Activated B cell treated with CpG ODN at 0.5 μM for 24 hours (primary cell): ENCODE measurements around the gene SNX13. TPM values are rescaled to one million over a fixed set of nuclear protein-coding genes. Genes with fewer than 3 reads are reported as not detected.

Experiments used
- ATAC-seq: fragments of 200-7000 bp; cut with Tn5 transposase; one replicate; pipeline ENCODE4 v1.10.0; 2021; ENCODE audit warnings: low read depth, mild to moderate bottlenecking, moderate library complexity
- CTCF ChIA-PET: fragments of 350-600 bp; sonication (Branson Sonifier 250); formaldehyde crosslinking; loops from one replicate; lab custom pipeline; 2021; ENCODE audit warnings: antibody characterized with exemption; lab: Charles Lee
- POLR2A ChIA-PET: fragments of 350-600 bp; sonication (Branson Sonifier 250); formaldehyde crosslinking; loops from one replicate; lab custom pipeline; 2021; ENCODE audit warnings: antibody characterized with exemption; lab: Charles Lee
- DNase-seq: peaks from one replicate; pipeline ENCODE4 v3.0.0; 2022
- H3K27ac Mint-ChIP-seq: one replicate; pipeline ENCODE4 v1.8.0; 2020; ENCODE audit warnings: mixed read lengths
- H3K27me3 Mint-ChIP-seq: one replicate; pipeline ENCODE4 v1.8.0; 2021; ENCODE audit warnings: mixed read lengths
- H3K36me3 Mint-ChIP-seq: one replicate; pipeline ENCODE4 v1.8.0; 2021; ENCODE audit warnings: low read depth, mixed read lengths
- H3K4me1 Mint-ChIP-seq: one replicate; pipeline ENCODE4 v1.8.0; 2021; ENCODE audit warnings: mixed read lengths
- H3K4me3 Mint-ChIP-seq: one replicate; pipeline ENCODE4 v1.8.0; 2020; ENCODE audit warnings: mild to moderate bottlenecking, mixed read lengths
- H3K9me3 Mint-ChIP-seq: one replicate; pipeline ENCODE4 v1.8.0; 2020; ENCODE audit warnings: mixed read lengths
- intact Hi-C: fragments of 100-400 bp; cut with micrococcal nuclease; formaldehyde crosslinking; loops from one replicate; pipeline ENCODE4 v1.15.1; 2024
- total RNA-seq: library from RNA; stranded (reverse); gene quantifications from 2 replicates; pipeline ENCODE4 v1.2.3, GENCODE V29; 2022
- TF ChIP-seq, protein P1 (sequence below): fragments of 200-600 bp; IDR thresholded peaks from one replicate; pipeline ENCODE4 v1.8.0; 2022; ENCODE audit warnings: antibody characterized with exemption, mild to moderate bottlenecking

Gene SNX13
- total RNA-seq, 1 donor from 2014 or later: 46.5 TPM

DNA sequence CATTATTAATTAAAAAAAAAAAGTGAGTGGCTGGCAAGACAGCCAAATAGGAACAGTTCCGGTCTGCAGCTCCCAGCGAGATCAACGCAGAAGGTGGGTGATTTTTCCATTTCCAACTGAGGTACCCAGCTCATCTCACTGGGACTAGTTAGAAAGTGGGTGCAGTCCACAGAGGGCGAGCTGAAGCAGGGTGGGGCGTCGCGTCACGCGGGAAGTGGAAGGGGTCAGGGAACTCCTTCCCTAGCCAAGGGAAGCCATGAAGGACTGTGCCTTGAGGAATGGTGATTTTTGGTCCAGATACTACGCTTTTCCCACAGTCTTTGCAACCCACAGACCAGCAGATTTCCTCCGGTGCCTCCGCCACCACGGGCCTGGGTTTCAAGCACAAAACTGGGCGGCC, 133.7 kb downstream of the SNX13 start:
- H3K4me1 Mint-ChIP-seq: no peaks in the 10 kb centered on the region
- H3K36me3 Mint-ChIP-seq: peaks cover 80% of the 10 kb centered on the region
- no peaks in the 10 kb centered on the region for H3K27me3 Mint-ChIP-seq
- DNase-seq (no peak), ATAC-seq (no peak)
- TF ChIP-seq, protein P1, sequence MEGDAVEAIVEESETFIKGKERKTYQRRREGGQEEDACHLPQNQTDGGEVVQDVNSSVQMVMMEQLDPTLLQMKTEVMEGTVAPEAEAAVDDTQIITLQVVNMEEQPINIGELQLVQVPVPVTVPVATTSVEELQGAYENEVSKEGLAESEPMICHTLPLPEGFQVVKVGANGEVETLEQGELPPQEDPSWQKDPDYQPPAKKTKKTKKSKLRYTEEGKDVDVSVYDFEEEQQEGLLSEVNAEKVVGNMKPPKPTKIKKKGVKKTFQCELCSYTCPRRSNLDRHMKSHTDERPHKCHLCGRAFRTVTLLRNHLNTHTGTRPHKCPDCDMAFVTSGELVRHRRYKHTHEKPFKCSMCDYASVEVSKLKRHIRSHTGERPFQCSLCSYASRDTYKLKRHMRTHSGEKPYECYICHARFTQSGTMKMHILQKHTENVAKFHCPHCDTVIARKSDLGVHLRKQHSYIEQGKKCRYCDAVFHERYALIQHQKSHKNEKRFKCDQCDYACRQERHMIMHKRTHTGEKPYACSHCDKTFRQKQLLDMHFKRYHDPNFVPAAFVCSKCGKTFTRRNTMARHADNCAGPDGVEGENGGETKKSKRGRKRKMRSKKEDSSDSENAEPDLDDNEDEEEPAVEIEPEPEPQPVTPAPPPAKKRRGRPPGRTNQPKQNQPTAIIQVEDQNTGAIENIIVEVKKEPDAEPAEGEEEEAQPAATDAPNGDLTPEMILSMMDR: no peak
- H3K4me3 Mint-ChIP-seq: no peak overlapping the region
- H3K27ac Mint-ChIP-seq: no peak overlapping the region
- POLR2A ChIA-PET: no interaction called here
- intact Hi-C loops: no loop called here
- CTCF ChIA-PET: no interaction called here
- H3K9me3 Mint-ChIP-seq: no peaks in the 10 kb centered on the region

DNA sequence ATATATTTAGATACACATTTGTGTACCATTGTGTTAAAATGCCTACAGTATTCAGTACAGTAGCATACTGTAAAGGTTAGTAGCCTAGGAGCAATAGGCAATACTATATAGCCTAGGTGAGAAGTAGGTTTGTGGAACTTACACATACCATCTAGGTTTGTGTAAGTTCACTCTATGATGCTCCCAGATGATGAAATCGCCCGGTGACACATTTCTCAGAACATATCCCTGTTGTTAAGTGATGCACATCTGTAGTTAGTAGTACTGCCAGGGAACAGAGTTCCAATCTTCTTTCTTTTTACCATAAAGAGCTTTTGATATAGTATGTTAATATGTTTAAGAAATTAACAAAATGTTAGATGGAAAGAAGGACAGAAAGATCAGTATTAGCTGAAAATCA, 138.2 kb downstream of the SNX13 start:
- no peak for DNase-seq
- ChIA-PET POLR2A (no interaction called here), CTCF (no interaction called here)
- no peaks in the 10 kb centered on the region for H3K27me3 Mint-ChIP-seq
- no peaks in the 10 kb centered on the region for H3K9me3 Mint-ChIP-seq
- no peak overlapping the region for H3K4me3 Mint-ChIP-seq
- no peaks in the 10 kb centered on the region for H3K4me1 Mint-ChIP-seq
- peaks cover 77% of the 10 kb centered on the region for H3K36me3 Mint-ChIP-seq
- TF ChIP-seq, protein P1: no peak
- H3K27ac Mint-ChIP-seq: no peak overlapping the region
- intact Hi-C loops: no loop called here
- ATAC-seq: no peak

DNA sequence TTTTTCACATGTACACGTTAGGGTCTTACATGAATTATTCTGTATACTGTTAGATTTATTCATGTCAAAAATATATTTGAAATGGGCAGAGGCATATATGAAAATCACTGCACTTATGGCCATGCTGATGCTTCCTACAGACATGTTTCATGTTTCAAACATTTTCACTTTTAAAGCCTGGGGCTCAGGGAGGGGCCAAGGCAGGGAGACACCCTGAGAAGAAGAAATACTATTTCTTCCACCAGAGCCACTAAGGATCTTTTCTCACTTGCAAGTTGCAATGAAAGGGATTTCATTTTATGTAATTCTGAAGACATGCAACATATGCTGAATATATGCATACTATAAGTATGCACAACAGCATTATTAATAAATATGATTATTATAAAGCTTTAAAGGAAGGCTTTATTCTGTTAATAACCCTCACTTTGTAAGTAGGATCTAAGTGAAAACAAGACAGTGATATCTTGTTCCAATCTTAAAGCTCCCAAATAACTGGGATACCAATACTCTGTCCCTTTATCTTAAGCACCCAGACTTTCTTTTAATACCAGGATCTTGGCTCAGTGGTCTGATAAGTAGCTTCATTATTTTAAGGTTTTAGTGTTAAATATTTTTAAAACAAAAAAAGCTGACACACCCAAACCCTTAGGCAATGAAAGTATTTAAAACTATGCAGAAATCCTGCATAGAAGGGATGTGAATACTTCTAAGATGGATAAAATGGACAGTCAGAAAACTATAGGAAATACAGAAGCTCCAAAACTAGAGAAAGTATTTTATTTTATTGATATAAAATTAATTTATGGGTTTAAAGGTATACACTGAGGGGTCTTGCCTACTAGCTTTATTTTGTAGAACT, 148.0 kb downstream of the SNX13 start:
- DNase-seq: no peak
- no peak for ATAC-seq
- Mint-ChIP-seq H3K4me3 (no peak overlapping the region), H3K27ac (no peak overlapping the region), H3K27me3 (no peaks in the 10 kb centered on the region), H3K9me3 (no peaks in the 10 kb centered on the region), H3K4me1 (no peaks in the 10 kb centered on the region), H3K36me3 (peaks cover 44% of the 10 kb centered on the region)
- TF ChIP-seq, protein P1: no peak
- POLR2A ChIA-PET: no interaction called here
- intact Hi-C loops: no loop called here
- CTCF ChIA-PET: no interaction called here

DNA sequence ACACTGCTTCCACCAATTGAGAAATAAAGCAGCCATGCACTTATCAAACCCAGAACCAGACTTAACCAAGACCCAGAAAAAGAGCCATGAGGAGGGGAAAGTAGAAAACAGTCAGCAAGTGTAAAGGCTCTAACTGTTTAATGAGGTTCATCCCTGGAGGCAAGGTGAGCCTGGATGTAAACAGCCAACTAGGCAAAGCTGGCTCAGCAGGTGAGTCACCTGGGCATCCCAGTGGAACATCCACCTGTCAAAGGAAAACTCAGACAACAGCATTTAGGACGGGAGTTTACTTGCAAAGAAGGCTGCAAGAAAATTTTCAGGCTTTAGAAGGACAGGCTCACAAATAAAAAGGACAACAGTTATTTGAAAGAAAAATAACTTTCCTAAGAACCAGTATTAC, 153.0 kb downstream of the SNX13 start:
- DNase-seq (no peak), ATAC-seq (no peak)
- TF ChIP-seq, protein P1: no peak
- POLR2A ChIA-PET: no interaction called here
- Mint-ChIP-seq H3K4me1 (no peaks in the 10 kb centered on the region), H3K27ac (no peak overlapping the region), H3K4me3 (no peak overlapping the region), H3K27me3 (no peaks in the 10 kb centered on the region), H3K36me3 (peaks cover 13% of the 10 kb centered on the region), H3K9me3 (no peaks in the 10 kb centered on the region)
- CTCF ChIA-PET: no interaction called here
- intact Hi-C loops: no loop called here

DNA sequence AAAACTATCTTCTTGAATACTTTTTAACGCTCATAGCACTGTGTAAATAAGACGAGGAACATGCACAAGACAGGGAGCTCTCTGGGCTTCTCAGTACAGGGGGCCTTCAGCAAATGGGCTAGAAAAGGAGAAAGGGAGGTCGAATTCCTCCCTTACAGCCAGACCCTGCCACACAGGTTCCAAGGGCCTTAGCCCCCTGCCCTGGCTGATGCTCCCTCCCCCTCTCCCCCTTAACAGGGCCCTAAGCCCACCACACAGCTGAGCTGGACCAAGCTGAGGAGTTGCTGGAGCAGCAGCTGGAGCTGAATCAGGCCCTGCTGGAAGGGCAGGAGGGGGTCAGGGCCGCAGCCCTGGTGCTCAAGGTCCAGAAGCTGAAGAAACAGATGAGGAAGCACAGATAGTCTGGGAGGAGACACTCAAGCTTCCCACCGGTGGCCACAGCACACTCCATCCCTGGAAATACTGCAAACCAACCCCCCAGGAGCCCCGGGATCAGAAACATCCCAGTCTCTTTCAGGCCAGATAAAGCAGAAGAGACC, 153.9 kb downstream of the SNX13 start:
- TF ChIP-seq, protein P1: no peak
- ChIA-PET CTCF (no interaction called here), POLR2A (no interaction called here)
- Mint-ChIP-seq H3K4me1 (no peaks in the 10 kb centered on the region), H3K4me3 (no peak overlapping the region), H3K36me3 (peaks cover 9% of the 10 kb centered on the region), H3K27ac (no peak overlapping the region), H3K9me3 (no peaks in the 10 kb centered on the region), H3K27me3 (no peaks in the 10 kb centered on the region)
- no peak for DNase-seq
- intact Hi-C loops: no loop called here
- ATAC-seq: no peak
